ENCODE results near the gene FTL. TPM values are rescaled to one million over a fixed set of nuclear protein-coding genes. Genes with fewer than 3 reads are reported as not detected.

The FTL gene
- polyA plus RNA-seq, 2 of the 4 experiments (the other 2 are of a cell fraction), result 4,743 to 13,930 TPM

DNA sequence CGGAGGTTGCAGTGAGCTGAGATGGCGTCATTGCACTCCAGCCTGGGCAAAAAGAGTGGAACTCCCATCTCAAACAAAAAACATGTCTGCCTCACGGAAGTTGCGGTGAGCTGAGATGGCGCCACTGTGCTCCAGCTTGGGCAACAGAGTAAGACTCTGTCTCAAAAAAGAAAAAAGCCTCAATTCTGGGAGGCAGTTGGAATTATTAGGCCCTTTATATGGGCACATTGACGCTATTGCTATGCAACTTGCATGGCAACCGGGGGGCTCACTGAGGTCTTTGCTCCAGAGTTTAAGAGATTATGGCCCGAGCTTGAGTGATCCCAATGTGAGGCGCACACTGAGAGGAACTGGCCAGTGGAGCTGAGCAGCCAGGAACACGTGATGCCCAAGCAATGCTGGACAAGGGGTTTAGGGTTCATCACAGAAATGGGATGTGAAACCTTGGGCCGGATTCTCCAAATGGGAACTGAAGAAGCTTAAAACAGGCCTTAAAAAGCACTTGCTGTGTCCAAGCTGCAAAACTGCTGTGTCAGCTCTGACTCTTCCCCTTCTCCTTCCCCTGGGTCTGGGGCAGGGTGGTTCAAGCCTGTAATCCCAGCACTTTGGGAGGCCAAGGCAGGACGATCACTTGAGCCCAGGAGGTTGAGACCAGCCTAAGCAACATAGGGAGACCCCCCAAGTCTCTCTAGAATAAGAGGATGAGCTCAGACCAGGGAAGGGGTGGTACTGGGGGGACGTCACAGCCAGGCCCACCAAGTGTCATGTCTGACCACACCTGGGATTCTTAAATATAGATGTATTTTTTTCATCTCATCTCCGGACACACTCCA lies 2.5 kb downstream of the FTL start (continued):
- peak; percentile 100 for TF ChIP-seq MAFK (IDR thresholded peaks at IDR 0.05; ENCODE audit: partially characterized antibody)
- TF ChIP-seq, protein P1, sequence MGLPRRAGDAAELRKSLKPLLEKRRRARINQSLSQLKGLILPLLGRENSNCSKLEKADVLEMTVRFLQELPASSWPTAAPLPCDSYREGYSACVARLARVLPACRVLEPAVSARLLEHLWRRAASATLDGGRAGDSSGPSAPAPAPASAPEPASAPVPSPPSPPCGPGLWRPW (IDR thresholded peaks at IDR 0.05), result no peak
- peak; percentile 99; a peak in 4 of 5 replicates for TF ChIP-seq JUN (IDR thresholded peaks at IDR 0.05)
- TF ChIP-seq, protein P2, sequence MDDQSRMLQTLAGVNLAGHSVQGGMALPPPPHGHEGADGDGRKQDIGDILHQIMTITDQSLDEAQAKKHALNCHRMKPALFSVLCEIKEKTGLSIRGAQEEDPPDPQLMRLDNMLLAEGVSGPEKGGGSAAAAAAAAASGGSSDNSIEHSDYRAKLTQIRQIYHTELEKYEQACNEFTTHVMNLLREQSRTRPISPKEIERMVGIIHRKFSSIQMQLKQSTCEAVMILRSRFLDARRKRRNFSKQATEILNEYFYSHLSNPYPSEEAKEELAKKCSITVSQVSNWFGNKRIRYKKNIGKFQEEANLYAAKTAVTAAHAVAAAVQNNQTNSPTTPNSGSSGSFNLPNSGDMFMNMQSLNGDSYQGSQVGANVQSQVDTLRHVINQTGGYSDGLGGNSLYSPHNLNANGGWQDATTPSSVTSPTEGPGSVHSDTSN (IDR thresholded peaks at IDR 0.05), result peak; percentile 95
- TF ChIP-seq, protein P3, sequence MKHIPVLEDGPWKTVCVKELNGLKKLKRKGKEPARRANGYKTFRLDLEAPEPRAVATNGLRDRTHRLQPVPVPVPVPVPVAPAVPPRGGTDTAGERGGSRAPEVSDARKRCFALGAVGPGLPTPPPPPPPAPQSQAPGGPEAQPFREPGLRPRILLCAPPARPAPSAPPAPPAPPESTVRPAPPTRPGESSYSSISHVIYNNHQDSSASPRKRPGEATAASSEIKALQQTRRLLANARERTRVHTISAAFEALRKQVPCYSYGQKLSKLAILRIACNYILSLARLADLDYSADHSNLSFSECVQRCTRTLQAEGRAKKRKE (CRISPR knock-in tag; IDR thresholded peaks at IDR 0.05; ENCODE audit: low read depth), result peak; percentile 90
- 0 out of 5 replicates have a peak, but pooled peaks of 1 of the 2 experiments have one; percentile 19 for TF ChIP-seq RAD21 (conservative IDR thresholded peaks at IDR 0.05 in 1 of 2, IDR thresholded peaks at IDR 0.05 in 1 of 2)
- no peak for TF ChIP-seq SREBF2 (IDR thresholded peaks at IDR 0.05)
- no peak for TF ChIP-seq ZNF302 (CRISPR knock-in tag; IDR thresholded peaks at IDR 0.05)
- TF ChIP-seq POLR2A (IDR thresholded peaks at IDR 0.05; ENCODE audit: low read length), result peak; percentile 74
- TF ChIP-seq CBX8 (IDR thresholded peaks at IDR 0.05), result no peak
- peak; percentile 70 for TF ChIP-seq GATA3 (IDR thresholded peaks at IDR 0.05; ENCODE audit: borderline replicate concordance)
- TF ChIP-seq CBX2 (IDR thresholded peaks at IDR 0.05; ENCODE audit: borderline replicate concordance, low read depth), result no peak
- peak; percentile 93 for TF ChIP-seq TP53 (CRISPR knock-in tag; IDR thresholded peaks at IDR 0.05)
- TF ChIP-seq POLR2AphosphoS2 (conservative IDR thresholded peaks at IDR 0.05; ENCODE audit: low read length), result peak; percentile 80
- TF ChIP-seq, protein P4, sequence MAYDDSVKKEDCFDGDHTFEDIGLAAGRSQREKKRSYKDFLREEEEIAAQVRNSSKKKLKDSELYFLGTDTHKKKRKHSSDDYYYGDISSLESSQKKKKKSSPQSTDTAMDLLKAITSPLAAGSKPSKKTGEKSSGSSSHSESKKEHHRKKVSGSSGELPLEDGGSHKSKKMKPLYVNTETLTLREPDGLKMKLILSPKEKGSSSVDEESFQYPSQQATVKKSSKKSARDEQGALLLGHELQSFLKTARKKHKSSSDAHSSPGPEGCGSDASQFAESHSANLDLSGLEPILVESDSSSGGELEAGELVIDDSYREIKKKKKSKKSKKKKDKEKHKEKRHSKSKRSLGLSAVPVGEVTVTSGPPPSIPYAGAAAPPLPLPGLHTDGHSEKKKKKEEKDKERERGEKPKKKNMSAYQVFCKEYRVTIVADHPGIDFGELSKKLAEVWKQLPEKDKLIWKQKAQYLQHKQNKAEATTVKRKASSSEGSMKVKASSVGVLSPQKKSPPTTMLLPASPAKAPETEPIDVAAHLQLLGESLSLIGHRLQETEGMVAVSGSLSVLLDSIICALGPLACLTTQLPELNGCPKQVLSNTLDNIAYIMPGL (CRISPR knock-in tag; IDR thresholded peaks at IDR 0.05; ENCODE audit: borderline replicate concordance), result peak; percentile 28
- TF ChIP-seq PHF8 (IDR thresholded peaks at IDR 0.05; ENCODE audit: borderline replicate concordance, low read depth), result no peak
- TF ChIP-seq MYC (IDR thresholded peaks at IDR 0.05; ENCODE audit: borderline replicate concordance, low read length), result no peak
- TF ChIP-seq, protein P5, sequence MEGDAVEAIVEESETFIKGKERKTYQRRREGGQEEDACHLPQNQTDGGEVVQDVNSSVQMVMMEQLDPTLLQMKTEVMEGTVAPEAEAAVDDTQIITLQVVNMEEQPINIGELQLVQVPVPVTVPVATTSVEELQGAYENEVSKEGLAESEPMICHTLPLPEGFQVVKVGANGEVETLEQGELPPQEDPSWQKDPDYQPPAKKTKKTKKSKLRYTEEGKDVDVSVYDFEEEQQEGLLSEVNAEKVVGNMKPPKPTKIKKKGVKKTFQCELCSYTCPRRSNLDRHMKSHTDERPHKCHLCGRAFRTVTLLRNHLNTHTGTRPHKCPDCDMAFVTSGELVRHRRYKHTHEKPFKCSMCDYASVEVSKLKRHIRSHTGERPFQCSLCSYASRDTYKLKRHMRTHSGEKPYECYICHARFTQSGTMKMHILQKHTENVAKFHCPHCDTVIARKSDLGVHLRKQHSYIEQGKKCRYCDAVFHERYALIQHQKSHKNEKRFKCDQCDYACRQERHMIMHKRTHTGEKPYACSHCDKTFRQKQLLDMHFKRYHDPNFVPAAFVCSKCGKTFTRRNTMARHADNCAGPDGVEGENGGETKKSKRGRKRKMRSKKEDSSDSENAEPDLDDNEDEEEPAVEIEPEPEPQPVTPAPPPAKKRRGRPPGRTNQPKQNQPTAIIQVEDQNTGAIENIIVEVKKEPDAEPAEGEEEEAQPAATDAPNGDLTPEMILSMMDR (IDR thresholded peaks at IDR 0.05), result no peak
- TF ChIP-seq CHD2 (IDR thresholded peaks at IDR 0.05; ENCODE audit: low read length, partially characterized antibody), result peak; percentile 55
- TF ChIP-seq EHF (CRISPR knock-in tag; IDR thresholded peaks at IDR 0.05), result no peak; the same call in 1 of the 2 replicates
- TF ChIP-seq SMC3 (IDR thresholded peaks at IDR 0.05), result peak; percentile 15; the same call in 1 of the 3 replicates
- TF ChIP-seq EP300 (IDR thresholded peaks at IDR 0.05), result 0 out of 5 replicates have a peak, but pooled peaks of 1 of the 2 experiments have one; percentile 33
- TF ChIP-seq, protein P6, sequence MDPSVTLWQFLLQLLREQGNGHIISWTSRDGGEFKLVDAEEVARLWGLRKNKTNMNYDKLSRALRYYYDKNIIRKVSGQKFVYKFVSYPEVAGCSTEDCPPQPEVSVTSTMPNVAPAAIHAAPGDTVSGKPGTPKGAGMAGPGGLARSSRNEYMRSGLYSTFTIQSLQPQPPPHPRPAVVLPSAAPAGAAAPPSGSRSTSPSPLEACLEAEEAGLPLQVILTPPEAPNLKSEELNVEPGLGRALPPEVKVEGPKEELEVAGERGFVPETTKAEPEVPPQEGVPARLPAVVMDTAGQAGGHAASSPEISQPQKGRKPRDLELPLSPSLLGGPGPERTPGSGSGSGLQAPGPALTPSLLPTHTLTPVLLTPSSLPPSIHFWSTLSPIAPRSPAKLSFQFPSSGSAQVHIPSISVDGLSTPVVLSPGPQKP (IDR thresholded peaks at IDR 0.05; ENCODE audit: low read depth, low read length), result no peak
- TF ChIP-seq FOSL2 (IDR thresholded peaks at IDR 0.05), result no peak
- TF ChIP-seq FOSL2 (CRISPR knock-in tag; IDR thresholded peaks at IDR 0.05), result peak; percentile 33
- TF ChIP-seq ESRRA (IDR thresholded peaks at IDR 0.05; ENCODE audit: borderline replicate concordance, low read length), result no peak
- no peak; the same call in 1 of the 2 replicates for TF ChIP-seq EHMT2 (IDR thresholded peaks at IDR 0.05; ENCODE audit: low read depth)
- TF ChIP-seq, protein P7, sequence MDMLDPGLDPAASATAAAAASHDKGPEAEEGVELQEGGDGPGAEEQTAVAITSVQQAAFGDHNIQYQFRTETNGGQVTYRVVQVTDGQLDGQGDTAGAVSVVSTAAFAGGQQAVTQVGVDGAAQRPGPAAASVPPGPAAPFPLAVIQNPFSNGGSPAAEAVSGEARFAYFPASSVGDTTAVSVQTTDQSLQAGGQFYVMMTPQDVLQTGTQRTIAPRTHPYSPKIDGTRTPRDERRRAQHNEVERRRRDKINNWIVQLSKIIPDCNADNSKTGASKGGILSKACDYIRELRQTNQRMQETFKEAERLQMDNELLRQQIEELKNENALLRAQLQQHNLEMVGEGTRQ (IDR thresholded peaks at IDR 0.05), result peak; percentile 84
- TF ChIP-seq BHLHE40 (IDR thresholded peaks at IDR 0.05; ENCODE audit: low read depth, low read length), result no peak
- TF ChIP-seq, protein P8, sequence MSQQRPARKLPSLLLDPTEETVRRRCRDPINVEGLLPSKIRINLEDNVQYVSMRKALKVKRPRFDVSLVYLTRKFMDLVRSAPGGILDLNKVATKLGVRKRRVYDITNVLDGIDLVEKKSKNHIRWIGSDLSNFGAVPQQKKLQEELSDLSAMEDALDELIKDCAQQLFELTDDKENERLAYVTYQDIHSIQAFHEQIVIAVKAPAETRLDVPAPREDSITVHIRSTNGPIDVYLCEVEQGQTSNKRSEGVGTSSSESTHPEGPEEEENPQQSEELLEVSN (IDR thresholded peaks at IDR 0.05; ENCODE audit: borderline replicate concordance, low read depth), result 0 out of 2 replicates have a peak, but pooled peaks have one; percentile 21
- peak in 1 of 2 experiments; percentile 2; a peak in 2 of 4 replicates for TF ChIP-seq CEBPB (IDR thresholded peaks at IDR 0.05)
- no peak for TF ChIP-seq CHD4 (IDR thresholded peaks at IDR 0.05; ENCODE audit: borderline replicate concordance)
- peak; percentile 6; the same call in 1 of the 2 replicates for TF ChIP-seq ZSCAN20 (CRISPR knock-in tag; IDR thresholded peaks at IDR 0.05)
- TF ChIP-seq RCOR1 (IDR thresholded peaks at IDR 0.05; ENCODE audit: low read depth, low read length), result no peak
